GM23338 (cell line): Measurements from ENCODE around the gene VPS39.

Experiments used
- CREB1 ChIP-seq: fragments of 250-450 bp; sonication (Bioruptor Pico); IDR thresholded peaks from 2 replicates; pipeline ENCODE4 v1.5.0; 2020; ENCODE audit warnings: low read depth, mild to moderate bottlenecking, moderate library complexity
- EZH2 ChIP-seq: fragments of 200-600 bp; sonication (generic); IDR thresholded peaks from one replicate; pipeline ENCODE4 v1.8.0; 2017; ENCODE audit warnings: antibody characterized with exemption, mild to moderate bottlenecking, low read depth; ENCODE audit not compliant: unreplicated experiment
- EZH2phosphoT487 ChIP-seq: fragments of 200-600 bp; sonication (generic); IDR thresholded peaks from one replicate; pipeline ENCODE4 v1.8.1; 2018; ENCODE audit warnings: antibody characterized with exemption; ENCODE audit not compliant: unreplicated experiment
- JUNB ChIP-seq: IDR thresholded peaks from one replicate; pipeline ENCODE4 v1.6.1; 2016; ENCODE audit warnings: antibody characterized with exemption; ENCODE audit not compliant: unreplicated experiment
- POLR2AphosphoS5 ChIP-seq: IDR thresholded peaks from 2 replicates; pipeline ENCODE4 v1.6.1; 2016; ENCODE audit warnings: antibody characterized with exemption, low read depth
- STAT1 ChIP-seq: IDR thresholded peaks from one replicate; pipeline ENCODE4 v1.6.1; 2016; ENCODE audit warnings: antibody characterized with exemption; ENCODE audit not compliant: unreplicated experiment
- ZNF331 ChIP-seq: fragments of 250-450 bp; sonication (Bioruptor Pico); IDR thresholded peaks from 2 replicates; pipeline ENCODE4 v1.5.0; 2020; ENCODE audit warnings: low read depth, mild to moderate bottlenecking, moderate library complexity
- TF ChIP-seq, protein P1 (sequence below), 2 experiments: fragments of 200-600 bp in 1 of 2; sonication (generic) in 1 of 2; conservative IDR thresholded peaks; 2 replicates each; pipeline versions ENCODE4 v1.5.1 to v1.6.1; 2016 to 2017; ENCODE audit warnings: antibody characterized with exemption in 2 of 2, low read depth in 2 of 2, mild to moderate bottlenecking in 2 of 2, moderate library complexity in 1 of 2
- TF ChIP-seq, protein P2 (sequence below): IDR thresholded peaks from one replicate; pipeline ENCODE4 v1.6.1; 2018; ENCODE audit warnings: antibody characterized with exemption; ENCODE audit not compliant: unreplicated experiment
- TF ChIP-seq, protein P3 (sequence below): IDR thresholded peaks from 2 replicates; pipeline ENCODE4 v1.6.1; 2016; ENCODE audit warnings: antibody characterized with exemption

DNA sequence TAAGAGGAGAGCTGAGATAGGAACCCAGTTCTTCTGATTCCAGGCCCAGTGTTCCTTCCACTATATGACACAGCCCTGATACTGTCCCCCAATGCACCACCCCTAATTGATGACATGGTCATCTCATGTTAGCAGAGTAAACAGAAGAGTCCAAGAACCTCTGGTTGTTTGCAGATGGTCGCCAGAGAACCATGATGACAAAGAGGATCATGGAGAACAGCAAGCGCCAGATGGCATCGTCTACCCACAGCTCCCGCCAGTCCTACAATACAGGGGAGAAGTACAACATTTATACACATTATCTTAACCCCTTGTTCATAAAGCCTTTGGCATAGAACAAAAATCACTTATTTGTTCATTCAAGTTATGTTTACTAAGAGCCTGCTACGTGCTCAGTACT lies 18.5 kb upstream of the VPS39 start:
- no peak for TF ChIP-seq JUNB
- TF ChIP-seq, protein P1, sequence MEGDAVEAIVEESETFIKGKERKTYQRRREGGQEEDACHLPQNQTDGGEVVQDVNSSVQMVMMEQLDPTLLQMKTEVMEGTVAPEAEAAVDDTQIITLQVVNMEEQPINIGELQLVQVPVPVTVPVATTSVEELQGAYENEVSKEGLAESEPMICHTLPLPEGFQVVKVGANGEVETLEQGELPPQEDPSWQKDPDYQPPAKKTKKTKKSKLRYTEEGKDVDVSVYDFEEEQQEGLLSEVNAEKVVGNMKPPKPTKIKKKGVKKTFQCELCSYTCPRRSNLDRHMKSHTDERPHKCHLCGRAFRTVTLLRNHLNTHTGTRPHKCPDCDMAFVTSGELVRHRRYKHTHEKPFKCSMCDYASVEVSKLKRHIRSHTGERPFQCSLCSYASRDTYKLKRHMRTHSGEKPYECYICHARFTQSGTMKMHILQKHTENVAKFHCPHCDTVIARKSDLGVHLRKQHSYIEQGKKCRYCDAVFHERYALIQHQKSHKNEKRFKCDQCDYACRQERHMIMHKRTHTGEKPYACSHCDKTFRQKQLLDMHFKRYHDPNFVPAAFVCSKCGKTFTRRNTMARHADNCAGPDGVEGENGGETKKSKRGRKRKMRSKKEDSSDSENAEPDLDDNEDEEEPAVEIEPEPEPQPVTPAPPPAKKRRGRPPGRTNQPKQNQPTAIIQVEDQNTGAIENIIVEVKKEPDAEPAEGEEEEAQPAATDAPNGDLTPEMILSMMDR (conservative IDR thresholded peaks at IDR 0.05; ENCODE audit: low read depth in 2 of 2): no peak
- TF ChIP-seq POLR2AphosphoS5: no peak
- no peak for TF ChIP-seq EZH2phosphoT487
- no peak for TF ChIP-seq EZH2
- TF ChIP-seq, protein P2, sequence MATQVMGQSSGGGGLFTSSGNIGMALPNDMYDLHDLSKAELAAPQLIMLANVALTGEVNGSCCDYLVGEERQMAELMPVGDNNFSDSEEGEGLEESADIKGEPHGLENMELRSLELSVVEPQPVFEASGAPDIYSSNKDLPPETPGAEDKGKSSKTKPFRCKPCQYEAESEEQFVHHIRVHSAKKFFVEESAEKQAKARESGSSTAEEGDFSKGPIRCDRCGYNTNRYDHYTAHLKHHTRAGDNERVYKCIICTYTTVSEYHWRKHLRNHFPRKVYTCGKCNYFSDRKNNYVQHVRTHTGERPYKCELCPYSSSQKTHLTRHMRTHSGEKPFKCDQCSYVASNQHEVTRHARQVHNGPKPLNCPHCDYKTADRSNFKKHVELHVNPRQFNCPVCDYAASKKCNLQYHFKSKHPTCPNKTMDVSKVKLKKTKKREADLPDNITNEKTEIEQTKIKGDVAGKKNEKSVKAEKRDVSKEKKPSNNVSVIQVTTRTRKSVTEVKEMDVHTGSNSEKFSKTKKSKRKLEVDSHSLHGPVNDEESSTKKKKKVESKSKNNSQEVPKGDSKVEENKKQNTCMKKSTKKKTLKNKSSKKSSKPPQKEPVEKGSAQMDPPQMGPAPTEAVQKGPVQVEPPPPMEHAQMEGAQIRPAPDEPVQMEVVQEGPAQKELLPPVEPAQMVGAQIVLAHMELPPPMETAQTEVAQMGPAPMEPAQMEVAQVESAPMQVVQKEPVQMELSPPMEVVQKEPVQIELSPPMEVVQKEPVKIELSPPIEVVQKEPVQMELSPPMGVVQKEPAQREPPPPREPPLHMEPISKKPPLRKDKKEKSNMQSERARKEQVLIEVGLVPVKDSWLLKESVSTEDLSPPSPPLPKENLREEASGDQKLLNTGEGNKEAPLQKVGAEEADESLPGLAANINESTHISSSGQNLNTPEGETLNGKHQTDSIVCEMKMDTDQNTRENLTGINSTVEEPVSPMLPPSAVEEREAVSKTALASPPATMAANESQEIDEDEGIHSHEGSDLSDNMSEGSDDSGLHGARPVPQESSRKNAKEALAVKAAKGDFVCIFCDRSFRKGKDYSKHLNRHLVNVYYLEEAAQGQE: no peak
- no peak for TF ChIP-seq CREB1 (CRISPR knock-in tag)
- TF ChIP-seq, protein P3, sequence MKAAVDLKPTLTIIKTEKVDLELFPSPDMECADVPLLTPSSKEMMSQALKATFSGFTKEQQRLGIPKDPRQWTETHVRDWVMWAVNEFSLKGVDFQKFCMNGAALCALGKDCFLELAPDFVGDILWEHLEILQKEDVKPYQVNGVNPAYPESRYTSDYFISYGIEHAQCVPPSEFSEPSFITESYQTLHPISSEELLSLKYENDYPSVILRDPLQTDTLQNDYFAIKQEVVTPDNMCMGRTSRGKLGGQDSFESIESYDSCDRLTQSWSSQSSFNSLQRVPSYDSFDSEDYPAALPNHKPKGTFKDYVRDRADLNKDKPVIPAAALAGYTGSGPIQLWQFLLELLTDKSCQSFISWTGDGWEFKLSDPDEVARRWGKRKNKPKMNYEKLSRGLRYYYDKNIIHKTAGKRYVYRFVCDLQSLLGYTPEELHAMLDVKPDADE: no peak
- no peak for TF ChIP-seq STAT1
- no peak for TF ChIP-seq ZNF331 (CRISPR knock-in tag)
